RPMI8226 (cell line): ENCODE measurements around the gene ATP13A5.

ENCODE experiments used
- DNase-seq: peaks from one replicate; pipeline ENCODE4 v3.0.0-alpha.2; 2015

ATP13A5 gene

GRCh38 chr3:193344486-193344885 is 34.1 kb downstream of the ATP13A5 start:
- DNase-seq, result no peak

- DNase-seq, result no peak
Measured at GRCh38 chr3:193343726-193344222, 34.8 kb downstream of the ATP13A5 start.

- DNase-seq, result no peak
Measured at GRCh38 chr3:193342551-193342950, 36.0 kb downstream of the ATP13A5 start.

GRCh38 chr3:193335031-193335430 is 43.5 kb downstream of the ATP13A5 start:
- DNase-seq, result no peak

- no peak for DNase-seq
Measured at GRCh38 chr3:193333229-193333628, 45.3 kb downstream of the ATP13A5 start.

GRCh38 chr3:193330555-193331204 is 47.9 kb downstream of the ATP13A5 start:
- DNase-seq, result no peak

- DNase-seq, result no peak
Measured at GRCh38 chr3:193317682-193318300, 60.8 kb downstream of the ATP13A5 start.

- DNase-seq, result no peak
Measured at GRCh38 chr3:193314161-193314560, 64.4 kb downstream of the ATP13A5 start.

- DNase-seq, result no peak
Measured at GRCh38 chr3:193313061-193313958, 65.2 kb downstream of the ATP13A5 start.

- DNase-seq, result no peak
Measured at GRCh38 chr3:193310914-193311723, 67.4 kb downstream of the ATP13A5 start.

- DNase-seq, result no peak
Measured at GRCh38 chr3:193305356-193305755, 73.2 kb downstream of the ATP13A5 start.

GRCh38 chr3:193301433-193301832 is 77.1 kb downstream of the ATP13A5 start:
- no peak for DNase-seq

- DNase-seq, result no peak
Measured at GRCh38 chr3:193297421-193297820, 81.1 kb downstream of the ATP13A5 start.

GRCh38 chr3:193295985-193296384 is 82.6 kb downstream of the ATP13A5 start:
- DNase-seq, result no peak

- no peak for DNase-seq
Measured at GRCh38 chr3:193292386-193292785, 86.2 kb downstream of the ATP13A5 start.

GRCh38 chr3:193271101-193271840 is 107.3 kb downstream of the ATP13A5 start:
- DNase-seq, result no peak

GRCh38 chr3:193270451-193270850 is 108.1 kb downstream of the ATP13A5 start:
- DNase-seq, result no peak

- DNase-seq, result no peak
Measured at GRCh38 chr3:193269343-193270028, 109.1 kb downstream of the ATP13A5 start.

- no peak for DNase-seq
Measured at GRCh38 chr3:193262707-193263106, 115.8 kb downstream of the ATP13A5 start.

GRCh38 chr3:193261970-193262369 is 116.6 kb downstream of the ATP13A5 start:
- no peak for DNase-seq

- DNase-seq, result no peak
Measured at GRCh38 chr3:193253986-193254660, 124.4 kb downstream of the ATP13A5 start.
